ENCODE data around the gene ZNF837.
"Not testable (repeated sequence)": the region's sequence is repeated elsewhere in the genome, so short reads cannot be mapped to it uniquely, and the experiment has no call there.

Gene ZNF837

GRCh38 chr19:58349590-58349989 lies 31.2 kb downstream of the ZNF837 start:
- no peak overlapping the region for H3K27ac ChIP-seq (ENCODE audit: insufficient read depth, low read depth, low read length, poor library complexity, severe bottlenecking)
- no peaks in the 10 kb centered on the region for H3K4me1 ChIP-seq (ENCODE audit: control insufficient read depth, insufficient read depth, low read length)
- WGBS, 2 experiments, result 90 to 92% methylated on average over 8 of the region's 8 CpGs
- H3K4me3 ChIP-seq (ENCODE audit: insufficient read depth, low read depth, low read length), result no peak overlapping the region
- H3K9me3 ChIP-seq (ENCODE audit: control insufficient read depth, low read length), result no peaks in the 10 kb centered on the region
- no peaks in the 10 kb centered on the region for H3K36me3 ChIP-seq (ENCODE audit: control insufficient read depth, insufficient read depth, low read length)
- H3K27me3 ChIP-seq (ENCODE audit: control insufficient read depth, insufficient read depth, low read length, poor library complexity, severe bottlenecking), result peaks cover 20% of the 10 kb centered on the region

DNA sequence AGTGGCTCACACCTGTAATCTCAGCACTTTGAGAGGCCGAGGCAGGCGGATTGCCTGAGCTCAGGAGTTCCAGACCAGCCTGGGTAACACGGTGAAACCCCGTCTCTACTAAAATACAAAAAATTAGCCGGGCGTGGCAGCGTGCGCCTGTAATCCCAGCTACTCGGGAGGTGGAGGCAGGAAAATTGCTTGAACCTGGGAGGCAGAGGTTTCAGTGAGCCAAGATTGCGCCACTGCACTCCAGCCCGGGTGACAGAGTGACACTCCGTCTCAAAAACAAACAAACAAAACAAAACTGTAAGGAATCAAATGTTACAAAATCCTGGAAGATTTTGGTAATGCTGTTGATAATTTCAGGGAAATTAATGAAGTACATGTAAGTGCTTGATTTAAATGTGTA lies 32.8 kb downstream of the ZNF837 start:
- Histone ChIP-seq H3K4me3 (ENCODE audit: insufficient read depth, low read depth, low read length) (peak overlapping the region; percentile 66), H3K27me3 (ENCODE audit: control insufficient read depth, insufficient read depth, low read length, poor library complexity, severe bottlenecking) (peaks cover 20% of the 10 kb centered on the region)
- not testable (repeated sequence) for H3K4me1 ChIP-seq (ENCODE audit: control insufficient read depth, insufficient read depth, low read length); H3K36me3 ChIP-seq (ENCODE audit: control insufficient read depth, insufficient read depth, low read length); H3K9me3 ChIP-seq (ENCODE audit: control insufficient read depth, low read length); H3K27ac ChIP-seq (ENCODE audit: insufficient read depth, low read depth, low read length, poor library complexity, severe bottlenecking)
- 17 to 18% methylated on average over 12 of the region's 12 CpGs for WGBS, 2 experiments

DNA sequence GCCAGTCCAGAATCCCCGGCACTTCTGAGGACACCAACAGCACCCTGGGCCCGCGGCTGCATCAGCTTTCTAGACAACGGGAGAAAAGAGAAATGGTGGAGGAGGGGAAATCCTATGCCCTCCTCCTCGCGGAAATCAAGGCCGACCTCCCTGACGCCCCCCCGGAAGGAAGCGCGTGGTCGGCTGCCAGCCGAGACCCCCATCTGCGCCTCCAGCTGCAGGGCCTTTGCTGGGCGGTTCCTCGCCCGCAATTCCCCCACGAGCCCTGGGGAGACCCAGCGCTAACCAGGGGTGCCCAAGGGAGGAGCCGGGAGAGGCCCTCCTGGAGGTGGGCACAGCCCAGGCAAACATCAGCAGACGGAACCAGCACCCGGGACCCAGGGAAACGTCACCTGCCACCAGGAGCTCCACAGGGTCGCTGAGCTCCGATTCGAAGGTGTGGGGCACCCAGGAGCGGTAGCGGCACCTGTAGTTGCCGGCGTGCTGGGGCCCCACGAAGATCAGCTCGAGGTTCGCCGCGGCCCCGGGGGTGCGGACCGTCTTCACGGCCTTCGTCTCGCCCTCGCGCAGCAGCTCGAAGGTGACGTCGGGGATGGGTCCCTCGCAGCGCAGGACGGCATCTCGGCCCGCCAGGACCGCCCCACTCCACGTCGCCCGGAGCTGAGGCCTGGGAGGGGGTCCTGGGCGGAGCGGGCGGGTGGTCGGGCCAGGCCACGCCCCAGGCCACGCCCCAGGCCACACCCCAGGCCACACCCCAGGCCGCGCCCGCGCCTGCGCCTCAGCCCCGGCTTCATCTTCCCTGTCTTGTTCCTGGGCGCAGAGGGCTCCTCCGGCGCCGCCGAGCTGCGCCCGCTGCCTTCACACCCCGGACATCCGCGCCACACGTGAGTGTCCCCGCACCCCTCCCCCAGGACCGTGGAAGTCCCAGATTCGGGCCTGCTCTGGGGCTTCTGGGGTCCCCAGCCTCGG lies 33.6 kb downstream of the ZNF837 start:
- Histone ChIP-seq H3K36me3 (ENCODE audit: control insufficient read depth, insufficient read depth, low read length) (no peaks in the 10 kb centered on the region), H3K27me3 (ENCODE audit: control insufficient read depth, insufficient read depth, low read length, poor library complexity, severe bottlenecking) (peaks cover 20% of the 10 kb centered on the region), H3K4me3 (ENCODE audit: insufficient read depth, low read depth, low read length) (peak overlapping the region; percentile 66), H3K4me1 (ENCODE audit: control insufficient read depth, insufficient read depth, low read length) (no peaks in the 10 kb centered on the region), H3K27ac (ENCODE audit: insufficient read depth, low read depth, low read length, poor library complexity, severe bottlenecking) (no peak overlapping the region), H3K9me3 (ENCODE audit: control insufficient read depth, low read length) (no peaks in the 10 kb centered on the region)
- 1 to 2% methylated on average over 82 of the region's 82 CpGs for WGBS, 2 experiments

DNA sequence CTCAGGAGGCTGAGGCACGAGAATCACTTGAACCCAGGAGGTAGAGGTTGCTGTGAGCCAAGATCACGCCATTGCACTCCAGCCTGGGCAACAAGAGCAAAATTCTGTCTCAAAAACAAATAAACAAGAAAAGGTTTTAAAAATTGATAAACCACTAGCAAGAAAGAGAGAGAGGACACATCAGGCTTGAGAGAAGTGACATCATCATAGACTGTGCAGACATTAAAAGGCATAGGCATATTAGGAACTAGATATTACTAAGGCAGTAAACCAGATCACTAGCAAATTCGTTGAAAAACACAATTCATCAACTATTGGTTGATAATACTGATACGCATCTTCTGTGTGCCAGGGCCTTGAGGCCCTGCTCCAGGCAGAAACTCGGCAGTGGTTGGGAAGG lies 35.3 kb downstream of the ZNF837 start:
- H3K27me3 ChIP-seq (ENCODE audit: control insufficient read depth, insufficient read depth, low read length, poor library complexity, severe bottlenecking), result peaks cover 20% of the 10 kb centered on the region

GRCh38 chr19:58338825-58339558 lies 41.8 kb downstream of the ZNF837 start:
- H3K4me1 ChIP-seq (ENCODE audit: control insufficient read depth, insufficient read depth, low read length), result no peaks in the 10 kb centered on the region
- H3K36me3 ChIP-seq (ENCODE audit: control insufficient read depth, insufficient read depth, low read length), result peaks cover 13% of the 10 kb centered on the region
- no peak overlapping the region for H3K4me3 ChIP-seq (ENCODE audit: insufficient read depth, low read depth, low read length)
- no peak overlapping the region for H3K27ac ChIP-seq (ENCODE audit: insufficient read depth, low read depth, low read length, poor library complexity, severe bottlenecking)
- no peaks in the 10 kb centered on the region for H3K9me3 ChIP-seq (ENCODE audit: control insufficient read depth, low read length)
- no peaks in the 10 kb centered on the region for H3K27me3 ChIP-seq (ENCODE audit: control insufficient read depth, insufficient read depth, low read length, poor library complexity, severe bottlenecking)
- 84% methylated on average over 30 of the region's 30 CpGs for WGBS, 2 experiments

More for the DNA sequence above, 35.3 kb downstream of the ZNF837 start:
- no peaks in the 10 kb centered on the region for H3K9me3 ChIP-seq (ENCODE audit: control insufficient read depth, low read length)
- H3K36me3 ChIP-seq (ENCODE audit: control insufficient read depth, insufficient read depth, low read length), result no peaks in the 10 kb centered on the region
- H3K4me3 ChIP-seq (ENCODE audit: insufficient read depth, low read depth, low read length), result no peak overlapping the region
- H3K27ac ChIP-seq (ENCODE audit: insufficient read depth, low read depth, low read length, poor library complexity, severe bottlenecking), result no peak overlapping the region
- H3K4me1 ChIP-seq (ENCODE audit: control insufficient read depth, insufficient read depth, low read length), result no peaks in the 10 kb centered on the region
- WGBS, 2 experiments, result 90 to 91% methylated on average over 5 of the region's 5 CpGs

DNA sequence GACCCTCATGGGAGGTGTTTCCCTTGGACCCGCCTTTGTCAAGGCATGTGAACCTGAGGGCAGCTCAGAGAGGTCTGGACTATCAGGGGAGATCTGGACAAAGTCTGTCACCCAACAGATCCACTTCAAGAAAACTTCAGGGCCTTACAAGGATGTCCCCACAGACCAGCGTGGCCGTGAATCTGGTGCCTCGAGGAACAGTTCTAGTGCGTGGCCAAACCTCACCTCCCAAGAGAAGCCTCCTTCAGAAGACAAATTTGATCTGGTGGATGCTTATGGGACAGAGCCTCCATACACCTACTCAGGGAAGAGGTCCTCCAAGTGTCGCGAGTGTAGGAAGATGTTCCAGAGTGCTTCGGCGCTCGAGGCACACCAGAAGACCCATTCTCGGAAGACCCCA lies 42.5 kb downstream of the ZNF837 start:
- 97 to 98% methylated on average over 11 of the region's 11 CpGs for WGBS, 2 experiments
- no peak overlapping the region for H3K27ac ChIP-seq (ENCODE audit: insufficient read depth, low read depth, low read length, poor library complexity, severe bottlenecking)
- no peaks in the 10 kb centered on the region for H3K9me3 ChIP-seq (ENCODE audit: control insufficient read depth, low read length)
- H3K4me1 ChIP-seq (ENCODE audit: control insufficient read depth, insufficient read depth, low read length), result no peaks in the 10 kb centered on the region
- peaks cover 13% of the 10 kb centered on the region for H3K36me3 ChIP-seq (ENCODE audit: control insufficient read depth, insufficient read depth, low read length)
- H3K4me3 ChIP-seq (ENCODE audit: insufficient read depth, low read depth, low read length), result no peak overlapping the region
- no peaks in the 10 kb centered on the region for H3K27me3 ChIP-seq (ENCODE audit: control insufficient read depth, insufficient read depth, low read length, poor library complexity, severe bottlenecking)

- Histone ChIP-seq H3K4me1 (ENCODE audit: control insufficient read depth, insufficient read depth, low read length) (no peaks in the 10 kb centered on the region), H3K4me3 (ENCODE audit: insufficient read depth, low read depth, low read length) (no peak overlapping the region), H3K9me3 (ENCODE audit: control insufficient read depth, low read length) (no peaks in the 10 kb centered on the region), H3K36me3 (ENCODE audit: control insufficient read depth, insufficient read depth, low read length) (peaks cover 13% of the 10 kb centered on the region), H3K27me3 (ENCODE audit: control insufficient read depth, insufficient read depth, low read length, poor library complexity, severe bottlenecking) (no peaks in the 10 kb centered on the region), H3K27ac (ENCODE audit: insufficient read depth, low read depth, low read length, poor library complexity, severe bottlenecking) (no peak overlapping the region)
- WGBS, 2 experiments, result 91 to 95% methylated on average over 4 of the region's 4 CpGs
These were observed 44.0 kb downstream of the ZNF837 start for GRCh38 chr19:58336820-58337219.

GRCh38 chr19:58336216-58336615 lies 44.6 kb downstream of the ZNF837 start:
- peaks cover 13% of the 10 kb centered on the region for H3K36me3 ChIP-seq (ENCODE audit: control insufficient read depth, insufficient read depth, low read length)
- no peak overlapping the region for H3K4me3 ChIP-seq (ENCODE audit: insufficient read depth, low read depth, low read length)
- H3K27ac ChIP-seq (ENCODE audit: insufficient read depth, low read depth, low read length, poor library complexity, severe bottlenecking), result no peak overlapping the region
- H3K27me3 ChIP-seq (ENCODE audit: control insufficient read depth, insufficient read depth, low read length, poor library complexity, severe bottlenecking), result no peaks in the 10 kb centered on the region
- 93 to 95% methylated on average over 1 of the region's 1 CpG for WGBS, 2 experiments
- no peaks in the 10 kb centered on the region for H3K4me1 ChIP-seq (ENCODE audit: control insufficient read depth, insufficient read depth, low read length)
- H3K9me3 ChIP-seq (ENCODE audit: control insufficient read depth, low read length), result no peaks in the 10 kb centered on the region

GRCh38 chr19:58335630-58336029 lies 45.2 kb downstream of the ZNF837 start:
- Histone ChIP-seq H3K4me1 (ENCODE audit: control insufficient read depth, insufficient read depth, low read length) (no peaks in the 10 kb centered on the region), H3K9me3 (ENCODE audit: control insufficient read depth, low read length) (no peaks in the 10 kb centered on the region), H3K4me3 (ENCODE audit: insufficient read depth, low read depth, low read length) (no peak overlapping the region), H3K27me3 (ENCODE audit: control insufficient read depth, insufficient read depth, low read length, poor library complexity, severe bottlenecking) (no peaks in the 10 kb centered on the region), H3K36me3 (ENCODE audit: control insufficient read depth, insufficient read depth, low read length) (peaks cover 13% of the 10 kb centered on the region), H3K27ac (ENCODE audit: insufficient read depth, low read depth, low read length, poor library complexity, severe bottlenecking) (no peak overlapping the region)
- WGBS, 2 experiments, result 89 to 93% methylated on average over 3 of the region's 3 CpGs

- H3K27me3 ChIP-seq (ENCODE audit: control insufficient read depth, insufficient read depth, low read length, poor library complexity, severe bottlenecking), result no peaks in the 10 kb centered on the region
- H3K36me3 ChIP-seq (ENCODE audit: control insufficient read depth, insufficient read depth, low read length), result peaks cover 13% of the 10 kb centered on the region
- no peak overlapping the region for H3K27ac ChIP-seq (ENCODE audit: insufficient read depth, low read depth, low read length, poor library complexity, severe bottlenecking)
- no peaks in the 10 kb centered on the region for H3K4me1 ChIP-seq (ENCODE audit: control insufficient read depth, insufficient read depth, low read length)
- H3K4me3 ChIP-seq (ENCODE audit: insufficient read depth, low read depth, low read length), result no peak overlapping the region
- 95 to 96% methylated on average over 19 of the region's 19 CpGs for WGBS, 2 experiments
- no peaks in the 10 kb centered on the region for H3K9me3 ChIP-seq (ENCODE audit: control insufficient read depth, low read length)
These were observed 46.1 kb downstream of the ZNF837 start for GRCh38 chr19:58334691-58335249.
